ENCODE data around the gene SRPK2.
"Not testable (repeated sequence)": the region's sequence is repeated elsewhere in the genome, so short reads cannot be mapped to it uniquely, and the experiment has no call there.

SRPK2 gene

GRCh38 chr7:105295596-105296352, 92.9 kb downstream of the SRPK2 start:
- TF ChIP-seq CTCF (conservative IDR thresholded peaks at IDR 0.05; ENCODE audit: low read length) = no peak
- no peak for DNase-seq (ENCODE audit: low read depth)
- H3K4me3 ChIP-seq (ENCODE audit: low read length) = no peak overlapping the region

GRCh38 chr7:105294482-105294881, 94.2 kb downstream of the SRPK2 start:
- DNase-seq (ENCODE audit: low read depth) = not testable (repeated sequence)

GRCh38 chr7:105289704-105290103, 99.0 kb downstream of the SRPK2 start:
- no peak for DNase-seq (ENCODE audit: low read depth)
- TF ChIP-seq CTCF (conservative IDR thresholded peaks at IDR 0.05; ENCODE audit: low read length) = no peak
- H3K4me3 ChIP-seq (ENCODE audit: low read length) = no peak overlapping the region

More at GRCh38 chr7:105294482-105294881, 94.2 kb downstream of the SRPK2 start:
- not testable (repeated sequence) for H3K4me3 ChIP-seq (ENCODE audit: low read length)

GRCh38 chr7:105286441-105286840, 102.3 kb downstream of the SRPK2 start:
- no peak for DNase-seq (ENCODE audit: low read depth)
- H3K4me3 ChIP-seq (ENCODE audit: low read length) = no peak overlapping the region
- TF ChIP-seq CTCF (conservative IDR thresholded peaks at IDR 0.05; ENCODE audit: low read length) = no peak

GRCh38 chr7:105285118-105285874, 103.4 kb downstream of the SRPK2 start:
- no peak for TF ChIP-seq CTCF (conservative IDR thresholded peaks at IDR 0.05; ENCODE audit: low read length)
- no peak for DNase-seq (ENCODE audit: low read depth)
- H3K4me3 ChIP-seq (ENCODE audit: low read length) = no peak overlapping the region

- DNase-seq (ENCODE audit: low read depth) = no peak
- no peak for TF ChIP-seq CTCF (conservative IDR thresholded peaks at IDR 0.05; ENCODE audit: low read length)
- H3K4me3 ChIP-seq (ENCODE audit: low read length) = no peak overlapping the region
Observed at GRCh38 chr7:105284014-105284413, 104.7 kb downstream of the SRPK2 start.

GRCh38 chr7:105281966-105282365, 106.8 kb downstream of the SRPK2 start:
- no peak overlapping the region for H3K4me3 ChIP-seq (ENCODE audit: low read length)
- DNase-seq (ENCODE audit: low read depth) = no peak
- no peak for TF ChIP-seq CTCF (conservative IDR thresholded peaks at IDR 0.05; ENCODE audit: low read length)
